ENCODE measurements around the gene TPM2.

DNA sequence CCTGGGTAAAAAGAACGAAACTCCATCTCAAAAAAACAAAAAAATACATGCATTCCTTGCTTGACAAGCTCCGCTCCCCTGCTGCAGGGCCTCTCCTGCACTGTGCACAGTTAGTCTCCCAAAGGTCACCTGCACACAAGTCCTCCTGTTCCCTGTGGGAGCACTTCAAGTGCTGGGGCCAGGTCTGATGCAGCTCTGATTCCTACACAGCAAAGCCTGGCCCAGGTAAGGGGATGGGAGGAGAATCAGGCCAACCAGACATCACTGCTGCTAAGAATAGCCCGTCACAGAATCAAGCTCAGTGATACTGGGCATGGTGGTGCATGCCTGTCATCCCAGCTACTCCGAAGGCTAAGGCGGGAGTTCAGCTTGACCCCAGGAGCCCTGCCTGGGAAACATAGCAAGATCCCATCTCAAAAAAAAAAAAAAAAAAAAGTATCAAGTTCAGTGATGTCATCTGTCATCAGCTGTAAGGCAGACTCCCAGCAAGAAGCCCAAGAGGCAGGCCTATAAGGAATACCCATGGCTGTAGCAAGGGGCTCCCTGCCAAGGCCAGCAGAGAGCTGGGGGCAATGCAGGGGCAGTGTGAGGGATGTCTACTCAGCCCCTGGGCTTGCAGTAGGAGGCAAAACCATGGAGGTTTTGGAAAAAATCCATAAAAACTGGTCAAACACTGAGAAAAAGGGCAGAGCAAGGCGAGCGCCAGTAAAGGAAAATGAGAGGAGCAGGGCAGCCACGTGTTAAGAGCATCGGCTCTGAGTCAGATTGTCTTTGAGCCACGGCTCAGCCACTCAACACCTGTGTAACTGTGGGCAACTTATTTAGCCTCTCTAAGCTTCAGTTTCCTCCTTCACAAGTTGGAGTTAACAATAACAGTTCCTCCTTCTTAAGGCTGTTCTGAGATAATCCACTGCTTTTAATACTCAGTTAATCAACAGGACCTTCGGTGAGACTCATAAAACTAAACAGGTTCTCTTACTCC, 3.2 kb downstream of the TPM2 start:
- TF ChIP-seq SIN3A (IDR thresholded peaks at IDR 0.05; ENCODE audit: borderline replicate concordance, insufficient read depth, low read length) (no peak), POLR2AphosphoS5 (IDR thresholded peaks at IDR 0.05; ENCODE audit: low read depth, low read length) (no peak)

All from PFSK-1 (cell line).